Tibial nerve (tissue), 4 donors: ENCODE results near the gene PTGIR.
A peak's percentile ranks its signal among the peaks of the same experiment; 100 is the strongest.

ENCODE experiments used
- CTCF ChIP-seq, 5 experiments: fragments of 200-600 bp in 3 of 5; fragments of 450-650 bp in 2 of 5; sonication (generic) in 3 of 5; IDR thresholded peaks; one replicate each; pipeline ENCODE4 v1.5.1; 2016 to 2019; ENCODE audit warnings: antibody characterized with exemption in 5 of 5, mild to moderate bottlenecking in 3 of 5, moderate library complexity in 2 of 5
- EP300 ChIP-seq, 2 donors: sonication (generic); formaldehyde crosslinking; IDR thresholded peaks; one replicate each; pipeline ENCODE4 v1.6.1; 2017; ENCODE audit warnings: antibody characterized with exemption in 2 of 2, mild to moderate bottlenecking in 1 of 2
- POLR2A ChIP-seq, 2 donors: fragments of 450-650 bp; IDR thresholded peaks; one replicate each; pipeline ENCODE4 v1.6.1; 2017; ENCODE audit warnings: antibody characterized with exemption in 2 of 2, mild to moderate bottlenecking in 2 of 2, moderate library complexity in 2 of 2

GRCh38 chr19:46621191-46622117 is 3.4 kb downstream of the PTGIR start:
- peak in 1 of 5 experiments; percentile 5 for TF ChIP-seq CTCF (IDR thresholded peaks at IDR 0.05)
- no peak for TF ChIP-seq POLR2A (IDR thresholded peaks at IDR 0.05)
- TF ChIP-seq EP300 (IDR thresholded peaks at IDR 0.05), result no peak
